K562 (cell line): ENCODE results near the gene DUS1L. TPM values are rescaled to one million over a fixed set of nuclear protein-coding genes. Genes with fewer than 3 reads are reported as not detected.
A peak's percentile ranks its signal among the peaks of the same experiment; 100 is the strongest.

Experiments
- FIP1L1 ChIP-seq: fragments of 200-400 bp; formaldehyde crosslinking; IDR thresholded peaks from 2 replicates; pipeline ENCODE4 v1.6.1; 2018; ENCODE audit warnings: mild to moderate bottlenecking, low read depth, low read length; ENCODE audit not compliant: poor library complexity, severe bottlenecking
- FUS ChIP-seq: fragments of 200-400 bp; formaldehyde crosslinking; optimal IDR thresholded peaks from 2 replicates; pipeline ENCODE3; 2017; ENCODE audit warnings: low read depth, low read length
- POU5F1 ChIP-seq: fragments of 150-350 bp; IDR thresholded peaks from 2 replicates; pipeline ENCODE4 v1.6.1; 2014; ENCODE audit warnings: borderline replicate concordance, low read length, low read depth, mild to moderate bottlenecking; ENCODE audit not compliant: partially characterized antibody
- ZNF407 ChIP-seq: fragments of 450-650 bp; IDR thresholded peaks from 2 replicates; pipeline ENCODE4 v1.6.1; 2016; ENCODE audit warnings: low read depth
- polyA plus RNA-seq, 8 experiments: library from polyadenylated mRNA; depleted of rRNA in 4 of 8; stranded (reverse) in 5 of 8; unstranded in 3 of 8; fragments of >200 nt; fragmentation: Nextera tagmentation in 2 of 8; fragmentation: Illumina TruSeq in 1 of 8; extraction: Ambion mirVana in 2 of 8; extraction: Trizol in 1 of 8; gene quantifications; 2 replicates each; pipeline versions ENCODE4 v1.2.1 to v1.2.3, GENCODE V29; 2011 to 2014; ENCODE audit warnings: inconsistent platforms in 1 of 8, missing spikeins in 1 of 8
- total RNA-seq, 7 experiments: library from RNA; depleted of rRNA in 6 of 7; stranded (reverse); fragments of >200 nt in 6 of 7; fragmentation: Illumina TruSeq in 2 of 7; extraction: Trizol in 2 of 7; gene quantifications; 2 replicates each; pipeline versions ENCODE4 v1.2.1 to v1.2.3, GENCODE V29; 2011 to 2021; ENCODE audit warnings: low replicate concordance in 1 of 7
- TF ChIP-seq, protein P1 (sequence below): fragments of 250-450 bp; sonication (Bioruptor Pico); IDR thresholded peaks from 2 replicates; pipeline ENCODE4 v1.8.0; 2022; ENCODE audit warnings: moderate library complexity, mild to moderate bottlenecking, inconsistent platforms

Gene DUS1L
- total and polyA plus RNA-seq, 9 of the 15 experiments (the other 6 are each of a cell fraction or from before 2014, with no cell fraction given) = 7.8 to 210 (median 83.9) TPM

DNA sequence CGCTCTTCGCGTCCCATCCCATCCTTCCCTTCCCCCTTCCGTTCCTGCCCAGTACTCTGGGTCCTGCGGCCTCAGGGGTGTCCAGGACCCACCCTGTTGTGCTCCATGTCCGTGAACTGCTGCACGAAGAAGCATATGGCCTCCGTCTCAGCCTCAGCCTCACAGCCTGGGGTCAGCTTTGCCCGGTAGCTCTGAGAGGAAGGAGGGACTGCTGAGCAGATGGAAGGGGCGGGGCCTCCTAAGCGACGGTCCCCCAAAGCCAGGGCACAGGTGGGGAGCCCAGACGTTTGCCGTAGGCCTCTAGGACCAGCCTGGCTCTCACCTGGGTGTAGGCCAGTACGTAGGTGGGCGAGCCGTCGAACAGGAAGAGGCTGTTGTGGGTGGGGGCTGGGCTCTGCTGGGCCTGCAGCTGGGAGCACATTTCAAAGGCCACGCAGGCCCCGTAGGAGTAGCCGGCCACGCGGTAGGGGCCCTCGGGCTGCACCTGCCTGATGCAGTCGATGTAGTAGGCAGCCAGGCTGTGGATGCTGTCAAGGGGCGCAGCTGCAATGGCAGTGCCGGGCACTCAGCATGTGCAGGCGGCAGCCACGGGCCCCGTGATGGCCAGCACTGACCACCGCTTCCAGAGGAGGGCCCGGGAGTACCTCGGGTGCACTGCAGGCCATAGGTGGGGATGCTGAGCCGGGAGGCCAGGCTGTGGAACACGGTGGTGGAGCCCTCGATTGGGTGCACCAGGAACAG, 14.6 kb upstream of the DUS1L start (continued):
- no peak for TF ChIP-seq ZNF407
- TF ChIP-seq, protein P1, sequence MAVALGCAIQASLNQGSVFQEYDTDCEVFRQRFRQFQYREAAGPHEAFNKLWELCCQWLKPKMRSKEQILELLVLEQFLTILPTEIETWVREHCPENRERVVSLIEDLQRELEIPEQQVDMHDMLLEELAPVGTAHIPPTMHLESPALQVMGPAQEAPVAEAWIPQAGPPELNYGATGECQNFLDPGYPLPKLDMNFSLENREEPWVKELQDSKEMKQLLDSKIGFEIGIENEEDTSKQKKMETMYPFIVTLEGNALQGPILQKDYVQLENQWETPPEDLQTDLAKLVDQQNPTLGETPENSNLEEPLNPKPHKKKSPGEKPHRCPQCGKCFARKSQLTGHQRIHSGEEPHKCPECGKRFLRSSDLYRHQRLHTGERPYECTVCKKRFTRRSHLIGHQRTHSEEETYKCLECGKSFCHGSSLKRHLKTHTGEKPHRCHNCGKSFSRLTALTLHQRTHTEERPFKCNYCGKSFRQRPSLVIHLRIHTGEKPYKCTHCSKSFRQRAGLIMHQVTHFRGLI = no peak
- TF ChIP-seq POU5F1 = no peak
- TF ChIP-seq FUS = no peak
- peak; percentile 4 for TF ChIP-seq FIP1L1
